Measurements from ENCODE around the gene FIBP.
A peak's percentile ranks its signal among the peaks of the same experiment; 100 is the strongest.

The FIBP gene

GRCh38 chr11:65886826-65887722 lies 1.2 kb downstream of the FIBP start:
- H3K36me3 ChIP-seq = peaks cover 15 to 46% (median 26%) of the 10 kb centered on the region in 3 donors
- H3K27ac ChIP-seq = peak overlapping the region; percentile 93 to 95
- no peak for TF ChIP-seq CTCF (IDR thresholded peaks at IDR 0.05)
- intact Hi-C loops (cut with DNase I; ENCODE audit: low total_unique reads) = no loop called here
- H3K4me3 ChIP-seq = peak overlapping the region; percentile 61 to 83
- H3K4me1 ChIP-seq = peaks cover 4 to 61% (median 41%) of the 10 kb centered on the region in 4 donors
- no peaks in the 10 kb centered on the region for H3K9me3 ChIP-seq
- H3K27me3 ChIP-seq = no peaks in the 10 kb centered on the region
- DNase-seq = no peak

- peaks cover 0 to 50% (median 31%) of the 10 kb centered on the region in 4 donors for H3K4me1 ChIP-seq
- TF ChIP-seq CTCF (IDR thresholded peaks at IDR 0.05) = no peak
- no peaks in the 10 kb centered on the region for H3K9me3 ChIP-seq
- no peak overlapping the region for H3K27ac ChIP-seq
- H3K27me3 ChIP-seq = no peaks in the 10 kb centered on the region
- intact Hi-C loops (cut with DNase I; ENCODE audit: low total_unique reads) = loop anchor here (2.0 kb wide), 1 partner anchor 103 kb away; no protein-coding TSS in a partner anchor
- no peak overlapping the region for H3K4me3 ChIP-seq
- peaks cover 15 to 48% (median 26%) of the 10 kb centered on the region in 3 donors for H3K36me3 ChIP-seq
- DNase-seq = no peak
These were observed 2.3 kb downstream of the FIBP start for GRCh38 chr11:65885808-65886536.

GRCh38 chr11:65885231-65885630 lies 3.0 kb downstream of the FIBP start:
- Histone ChIP-seq H3K4me1 (peaks cover 0 to 43% (median 31%) of the 10 kb centered on the region in 4 donors), H3K4me3 (no peak overlapping the region)
- intact Hi-C loops (cut with DNase I; ENCODE audit: low total_unique reads) = loop anchor here (2.0 kb wide), 1 partner anchor 104 kb away; no protein-coding TSS in a partner anchor

GRCh38 chr11:65884716-65885092 lies 3.6 kb downstream of the FIBP start:
- Histone ChIP-seq H3K36me3 (peaks cover 15 to 48% (median 26%) of the 10 kb centered on the region in 3 donors), H3K4me3 (no peak overlapping the region), H3K4me1 (peaks cover 0 to 38% (median 26%) of the 10 kb centered on the region in 4 donors), H3K9me3 (no peaks in the 10 kb centered on the region), H3K27ac (peak overlapping the region in 1 of 2 donors; percentile 41), H3K27me3 (no peaks in the 10 kb centered on the region)
- intact Hi-C loops (cut with DNase I; ENCODE audit: low total_unique reads) = loop anchor here (2.0 kb wide), 1 partner anchor 104 kb away; no protein-coding TSS in a partner anchor
- TF ChIP-seq CTCF (IDR thresholded peaks at IDR 0.05) = peak; percentile 98 to 99
- peak; percentile 64 to 84 for DNase-seq

More at GRCh38 chr11:65885231-65885630, 3.0 kb downstream of the FIBP start:
- Histone ChIP-seq H3K36me3 (peaks cover 15 to 48% (median 26%) of the 10 kb centered on the region in 3 donors), H3K27me3 (no peaks in the 10 kb centered on the region), H3K27ac (peak overlapping the region in 1 of 2 donors; percentile 41), H3K9me3 (no peaks in the 10 kb centered on the region)
- no peak for DNase-seq
- TF ChIP-seq CTCF (IDR thresholded peaks at IDR 0.05) = no peak
